NCI-H2196 treated with DMSO at 0.1 percent for 48 hours (cell line): ENCODE data around the gene SRPK2.
"Not testable (repeated sequence)": the region's sequence is repeated elsewhere in the genome, so short reads cannot be mapped to it uniquely, and the experiment has no call there.

ENCODE experiments used
- DNase-seq: peaks from one replicate; lab custom pipeline; 2025; ENCODE audit not compliant: unreplicated experiment; lab: John Stamatoyannopoulos, UW

The SRPK2 gene

DNA sequence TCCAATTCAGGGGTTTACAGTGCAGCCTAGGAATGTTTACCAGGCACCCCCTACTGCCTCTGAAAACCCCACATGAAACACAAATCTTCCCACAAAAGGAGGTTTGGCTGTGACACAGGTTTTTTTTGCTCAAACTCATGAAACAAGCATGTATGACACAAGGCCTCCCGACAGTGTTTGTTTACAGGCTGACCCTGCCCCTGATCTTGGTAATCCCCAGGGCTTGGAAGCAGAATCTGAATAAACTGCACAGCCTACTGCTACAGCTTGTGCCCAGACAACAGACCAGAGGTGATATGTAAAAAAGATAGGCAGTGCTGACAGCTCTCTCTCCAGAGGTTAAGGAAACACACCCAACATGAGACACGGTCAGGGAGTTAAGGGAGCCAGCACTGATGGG, 190.5 kb downstream of the SRPK2 start:
- DNase-seq: no peak

- DNase-seq: no peak
These were observed 192.2 kb downstream of the SRPK2 start for GRCh38 chr7:105196473-105196872.

GRCh38 chr7:105195891-105196290, 192.8 kb downstream of the SRPK2 start:
- no peak for DNase-seq

- DNase-seq: not testable (repeated sequence)
These were observed 193.8 kb downstream of the SRPK2 start for GRCh38 chr7:105194959-105195358.

- no peak for DNase-seq
These were observed 197.4 kb downstream of the SRPK2 start for GRCh38 chr7:105191331-105191730.

- no peak for DNase-seq
These were observed 198.7 kb downstream of the SRPK2 start for GRCh38 chr7:105189859-105190492.

GRCh38 chr7:105188201-105188600, 200.5 kb downstream of the SRPK2 start:
- no peak for DNase-seq

DNA sequence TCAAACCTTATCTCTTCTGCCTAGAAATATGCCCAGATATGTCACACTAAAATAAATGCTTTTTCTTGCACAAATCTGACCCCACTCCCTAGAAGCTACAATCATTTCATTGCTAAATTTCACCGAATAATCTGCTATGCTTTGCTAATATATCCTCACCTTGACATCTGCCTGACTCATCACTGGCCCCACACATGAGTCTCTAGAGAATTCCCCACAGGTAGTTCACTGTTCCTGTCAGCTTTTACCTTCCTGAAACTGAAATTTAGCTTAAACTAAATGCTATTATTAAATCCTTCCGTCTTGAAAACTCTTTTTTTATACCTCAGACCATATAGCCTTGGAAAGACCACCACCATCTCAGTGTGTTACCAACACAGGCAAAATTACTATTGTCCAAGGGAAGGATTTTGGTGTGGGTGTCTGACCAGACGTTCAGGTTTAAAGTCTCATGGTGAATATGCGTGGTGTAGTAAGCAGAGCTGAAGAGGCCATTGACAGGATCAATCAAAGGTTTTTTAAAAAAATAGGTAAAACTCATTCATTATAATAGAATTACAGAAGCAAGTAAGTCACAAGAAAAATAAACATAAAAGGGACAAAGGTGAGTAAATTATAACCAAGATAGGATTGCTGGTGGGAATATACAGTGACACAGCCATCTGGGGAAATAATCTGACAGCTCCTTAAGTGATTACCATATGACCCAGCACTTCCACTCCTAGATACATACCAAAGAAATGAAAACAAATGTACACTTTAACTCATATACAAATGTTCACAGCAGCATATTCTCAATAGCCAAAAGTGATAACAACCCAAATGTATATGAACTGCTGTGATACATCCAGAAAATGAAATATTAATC, 201.2 kb downstream of the SRPK2 start:
- no peak for DNase-seq

GRCh38 chr7:105185290-105186010, 203.3 kb downstream of the SRPK2 start:
- DNase-seq: no peak

DNA sequence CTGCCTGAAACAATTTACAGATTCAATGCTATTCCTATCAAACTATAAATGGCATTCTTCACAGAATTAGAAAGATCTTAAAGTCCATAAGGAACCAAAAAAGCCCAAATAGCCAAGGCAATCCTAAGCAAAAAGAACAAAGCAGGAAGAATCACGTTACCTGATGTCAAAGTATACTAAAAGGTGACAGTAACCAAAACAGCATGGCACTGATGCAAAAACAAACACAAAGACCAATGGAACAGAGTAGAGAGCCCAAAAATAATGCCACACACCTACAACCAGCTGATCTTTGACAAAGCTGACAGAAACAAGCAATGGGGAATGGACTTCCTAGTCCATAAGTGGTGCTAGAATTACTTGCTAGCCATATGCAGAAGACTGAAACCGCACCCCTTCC, 208.7 kb downstream of the SRPK2 start:
- no peak for DNase-seq

- no peak for DNase-seq
These were observed 209.7 kb downstream of the SRPK2 start for GRCh38 chr7:105178928-105179541.

DNA sequence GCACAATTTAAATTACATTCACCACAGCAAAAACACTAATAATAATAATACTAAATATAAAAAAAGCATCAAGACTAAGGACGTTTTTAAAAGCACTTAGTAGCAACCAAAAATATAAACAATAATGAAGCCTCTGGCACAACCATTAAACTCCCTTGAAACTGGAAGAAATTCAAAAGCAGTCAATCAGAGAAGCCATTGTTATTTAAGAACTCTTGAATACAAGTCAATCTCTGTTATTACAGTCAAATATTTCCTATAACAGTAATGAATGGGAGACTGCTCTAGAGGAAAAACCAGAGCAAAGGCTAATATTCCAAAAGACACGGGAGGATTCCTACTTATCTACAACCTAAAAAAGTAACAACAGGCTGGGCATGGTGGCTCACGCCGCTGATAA, 210.5 kb downstream of the SRPK2 start:
- no peak for DNase-seq

- no peak for DNase-seq
These were observed 211.7 kb downstream of the SRPK2 start for GRCh38 chr7:105177026-105177425.

DNA sequence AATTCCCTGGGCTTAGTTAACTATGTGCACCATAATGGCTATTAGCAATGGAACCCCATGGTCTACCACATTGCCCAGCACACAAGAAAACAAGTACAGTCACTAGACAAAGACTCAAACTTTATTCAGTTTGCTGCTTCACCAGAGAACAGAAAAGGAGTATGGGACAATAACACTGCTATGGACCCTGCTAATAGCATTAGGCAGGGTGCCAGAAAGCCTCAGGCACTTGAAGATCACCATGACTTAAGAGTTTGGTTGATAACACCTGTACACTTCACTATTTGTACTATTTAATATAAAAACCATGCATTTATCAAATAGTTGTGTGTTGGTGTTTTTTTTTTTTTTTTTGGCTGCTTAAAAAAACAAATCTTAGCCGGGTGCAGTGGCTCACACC, 215.1 kb downstream of the SRPK2 start:
- DNase-seq: no peak

DNA sequence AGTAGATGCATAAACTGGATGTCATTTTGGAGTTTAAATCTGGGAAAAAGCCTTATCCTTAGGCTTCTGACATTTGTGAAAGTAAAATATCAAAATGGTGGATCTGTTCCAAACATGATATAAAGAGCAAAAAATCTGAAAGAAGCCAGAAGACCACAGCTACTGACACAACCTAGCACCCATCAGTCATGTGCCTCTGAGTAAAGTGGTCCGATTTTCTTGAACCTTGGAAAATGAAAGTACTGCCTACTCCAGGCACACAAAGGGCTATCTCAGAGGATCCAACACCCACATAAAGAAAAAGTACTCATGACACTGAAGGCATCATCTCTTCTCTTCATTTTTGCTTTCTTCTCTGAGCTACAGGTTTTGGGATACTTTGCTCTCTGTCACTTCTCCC, 224.0 kb downstream of the SRPK2 start:
- DNase-seq: no peak

DNA sequence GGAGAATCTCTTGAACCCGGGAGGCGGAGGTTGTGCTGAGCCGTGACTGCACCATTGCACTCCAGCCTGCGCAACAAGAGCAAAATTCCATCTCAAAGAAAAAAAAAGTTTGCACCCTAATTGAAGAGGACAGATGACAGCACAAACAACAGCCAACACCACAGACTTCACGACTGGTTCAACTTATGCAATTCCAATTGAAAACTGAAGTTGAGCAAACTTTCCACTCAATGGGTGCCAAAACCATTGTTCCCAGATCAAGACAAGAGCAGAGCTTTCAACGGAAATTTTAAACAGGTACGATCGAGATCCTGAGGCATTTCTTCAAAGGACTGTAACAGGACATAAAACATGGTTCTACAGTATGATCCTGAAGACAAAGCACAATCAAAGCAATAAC, 225.0 kb downstream of the SRPK2 start:
- no peak for DNase-seq

DNA sequence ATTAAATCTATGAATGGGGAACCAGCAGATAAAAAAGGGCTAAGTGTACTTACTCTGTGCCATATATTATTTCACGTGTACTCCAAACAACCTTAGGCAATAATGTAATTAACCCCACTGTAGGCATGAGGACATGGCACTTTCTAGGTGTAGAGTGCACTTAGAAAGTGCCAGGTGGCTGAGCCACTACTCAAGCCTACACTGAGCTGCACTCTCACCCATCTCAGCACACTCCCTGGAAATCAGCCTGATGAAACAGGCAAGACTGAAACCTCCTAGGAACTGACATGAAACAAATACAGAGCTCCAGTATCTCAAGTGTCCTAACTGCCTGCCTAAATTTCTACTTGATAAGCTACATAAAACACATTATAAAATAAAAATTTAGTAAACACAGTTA, 227.4 kb downstream of the SRPK2 start:
- DNase-seq: no peak

DNA sequence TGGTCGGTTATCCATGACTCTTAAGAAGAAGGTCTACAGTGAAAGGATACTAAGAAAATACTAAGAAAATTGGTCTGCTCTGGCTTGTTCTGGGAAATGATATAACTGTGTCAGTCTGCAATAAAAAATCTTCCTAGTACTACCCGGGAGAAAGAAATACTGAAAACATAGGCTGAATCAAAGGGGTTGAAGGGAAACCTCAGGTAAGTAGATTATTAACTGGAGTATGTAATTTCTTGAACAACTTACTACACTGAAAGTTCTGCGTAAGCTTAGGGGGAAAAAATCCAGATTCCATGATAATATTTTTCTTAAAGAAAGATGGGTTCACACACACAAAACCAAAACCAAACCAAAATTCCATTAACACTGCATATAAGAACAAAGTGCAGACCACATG, 231.4 kb downstream of the SRPK2 start:
- DNase-seq: no peak

DNA sequence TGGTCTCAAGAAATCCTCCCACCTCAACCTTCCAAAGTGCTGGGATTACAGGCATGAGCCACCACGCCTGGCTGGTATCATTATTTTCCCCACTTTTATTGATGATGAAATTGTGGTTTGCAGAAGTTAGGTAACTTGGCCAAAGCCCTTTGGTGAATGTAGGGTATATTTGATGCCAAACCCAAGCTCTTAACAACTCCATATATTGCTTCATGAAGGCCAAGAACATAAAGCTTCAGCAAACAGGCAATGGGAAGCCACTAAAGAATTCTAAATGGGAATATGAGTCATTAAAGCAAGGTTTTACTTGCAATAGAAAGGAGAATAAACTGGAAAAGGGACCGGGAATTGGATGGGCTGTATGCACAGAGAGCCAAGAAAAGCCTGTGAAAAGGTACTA, 232.0 kb downstream of the SRPK2 start:
- DNase-seq: no peak

DNA sequence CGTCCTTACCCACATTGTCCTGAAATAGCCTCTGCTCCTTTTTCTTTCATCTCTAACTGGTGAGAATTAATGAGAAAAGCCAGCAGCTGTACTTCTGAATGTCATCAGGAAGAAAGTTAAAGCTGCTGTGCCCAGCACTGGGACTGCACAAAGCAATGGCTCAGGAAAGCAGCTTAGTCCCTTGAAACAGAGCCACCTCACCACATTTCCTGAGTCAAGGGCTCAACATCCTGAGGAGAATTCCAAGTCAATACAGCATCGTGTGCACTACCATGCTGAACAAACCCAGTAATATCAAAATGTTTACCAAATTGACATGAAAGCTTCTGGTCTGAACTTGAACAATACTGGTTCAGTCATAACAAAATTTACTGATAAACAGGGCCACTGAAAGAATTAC, 234.6 kb downstream of the SRPK2 start:
- no peak for DNase-seq

- no peak for DNase-seq
These were observed 235.2 kb downstream of the SRPK2 start for GRCh38 chr7:105153531-105153930.

- DNase-seq: no peak
These were observed 237.6 kb downstream of the SRPK2 start for GRCh38 chr7:105151152-105151551.
